Activated T-cell treated with anti-CD3 and anti-CD28 coated beads for 48 hours (primary cell): ENCODE measurements around the gene OXCT1.

Experiments
- DNase-seq: peaks from one replicate; pipeline ENCODE4 v3.0.0-alpha.2; 2020; ENCODE audit warnings: low read depth

Gene OXCT1

DNA sequence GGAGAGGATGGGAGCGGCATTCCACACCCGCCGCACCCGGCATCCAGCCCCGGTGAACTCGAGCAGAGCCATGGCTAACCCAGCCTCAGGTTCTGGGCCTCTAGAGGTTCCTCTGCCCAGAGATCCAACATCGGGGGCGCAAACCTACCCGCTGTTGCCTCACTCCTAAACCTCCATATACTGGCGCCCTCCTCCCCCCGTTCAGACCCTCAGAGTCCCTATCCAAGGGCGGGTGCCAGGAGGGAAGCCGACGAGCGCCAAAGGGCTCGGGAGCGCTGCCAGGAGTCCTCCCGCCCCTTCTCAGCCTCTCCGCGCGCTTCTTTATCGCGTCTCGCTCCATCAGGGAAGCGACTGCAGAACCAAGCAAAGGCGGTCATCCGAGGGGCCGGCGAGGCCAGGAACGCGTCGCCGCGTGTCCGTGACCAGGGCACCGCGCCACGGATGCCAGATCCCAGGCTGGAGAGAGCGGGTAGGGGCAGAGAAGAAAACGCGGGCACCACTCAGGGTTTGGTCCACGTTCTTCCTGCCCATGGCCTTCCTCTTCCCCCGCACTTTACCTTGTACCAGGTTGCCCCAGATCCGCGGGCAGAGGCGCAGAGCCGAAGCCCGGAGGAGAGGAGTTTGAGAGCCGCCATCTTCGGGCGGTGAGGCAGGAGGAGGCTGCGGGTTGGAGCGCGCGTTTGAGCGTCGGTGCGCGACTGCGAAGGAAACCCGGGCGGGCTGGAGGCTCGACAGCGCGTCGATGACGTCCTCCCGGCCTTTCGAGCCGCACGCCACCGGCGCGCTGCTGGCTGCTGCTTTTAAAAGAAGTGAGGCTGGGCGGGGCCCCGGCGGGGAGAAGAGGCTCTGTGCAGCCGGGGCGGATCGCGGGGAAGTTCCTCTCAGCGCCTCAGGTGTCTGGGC is at the start of gene OXCT1:
Gene OXCT1 (minus strand): TSS at position 702 of the 903 bp plus-strand sequence. CDS start 67 bp downstream, at position 635.
- peak; percentile 91 for DNase-seq

DNA sequence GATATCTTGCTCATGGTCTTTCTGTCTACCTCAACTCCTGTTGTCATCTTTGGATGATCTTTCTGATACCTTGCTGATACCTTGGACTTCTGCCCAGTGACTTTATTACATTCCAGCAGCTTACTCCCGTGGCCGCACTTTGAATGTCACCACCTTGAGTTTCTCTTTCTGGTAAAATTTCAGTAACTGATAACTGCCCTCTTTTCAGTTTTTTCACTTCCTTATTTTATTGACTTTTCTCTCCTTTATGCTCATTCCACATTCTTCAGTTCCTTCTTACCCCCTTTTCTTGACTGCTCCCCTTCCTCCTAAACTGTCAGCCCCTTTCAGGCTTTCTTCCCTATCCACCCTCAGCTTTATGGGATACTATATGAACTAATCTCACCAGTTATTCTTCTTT is 47.9 kb upstream of the OXCT1 start:
- no peak for DNase-seq

DNA sequence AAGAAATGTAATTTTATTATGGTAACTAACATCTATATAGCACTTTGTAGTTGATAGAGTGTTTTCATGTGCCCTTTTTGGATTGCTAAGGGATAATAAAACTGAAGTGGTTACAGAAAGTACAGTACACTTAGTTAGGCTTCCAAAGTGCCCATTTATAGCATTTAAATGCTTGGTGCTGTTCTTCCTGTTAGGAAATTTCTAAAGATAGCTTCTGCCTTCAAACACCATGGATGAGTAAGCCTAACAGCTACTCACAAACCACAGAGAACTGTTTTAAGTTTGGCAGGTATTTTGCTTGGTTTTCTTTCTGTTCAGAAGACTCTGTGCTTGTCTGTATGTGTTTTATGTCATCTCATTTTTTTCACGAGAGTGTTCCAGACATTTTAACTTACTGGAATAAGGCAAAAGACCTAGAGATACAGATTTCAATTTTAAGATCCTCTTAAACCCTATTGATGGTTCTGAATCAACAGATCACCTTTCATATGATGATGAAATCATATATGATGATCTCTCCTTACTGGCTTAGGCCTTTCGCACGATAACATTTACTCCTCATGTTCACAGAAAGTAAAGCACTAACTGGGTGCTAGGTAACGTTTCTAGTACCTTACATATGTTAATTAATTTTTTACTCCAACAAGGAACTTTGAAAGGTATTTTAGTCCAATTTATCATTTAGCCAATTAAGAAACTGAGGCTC is 38.3 kb upstream of the OXCT1 start:
- no peak for DNase-seq

DNA sequence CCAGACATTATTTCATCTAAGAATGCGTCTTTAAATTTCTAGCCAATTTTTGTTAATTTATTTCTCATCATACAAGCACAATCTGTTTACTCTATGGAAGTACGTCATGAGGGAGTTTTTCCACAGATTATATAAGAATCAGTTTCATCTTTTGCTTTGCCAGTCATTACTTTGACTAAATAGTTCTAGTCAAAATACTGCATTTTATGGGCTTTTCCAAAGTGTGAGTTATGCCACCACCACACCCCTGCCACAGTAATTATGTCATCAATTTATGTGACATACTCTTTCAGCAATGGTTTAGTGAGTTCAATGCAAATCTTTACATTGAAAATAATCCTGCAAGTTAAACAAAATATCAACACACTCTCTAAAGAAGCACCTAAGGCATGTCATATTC is 35.9 kb upstream of the OXCT1 start:
- DNase-seq, result no peak

DNA sequence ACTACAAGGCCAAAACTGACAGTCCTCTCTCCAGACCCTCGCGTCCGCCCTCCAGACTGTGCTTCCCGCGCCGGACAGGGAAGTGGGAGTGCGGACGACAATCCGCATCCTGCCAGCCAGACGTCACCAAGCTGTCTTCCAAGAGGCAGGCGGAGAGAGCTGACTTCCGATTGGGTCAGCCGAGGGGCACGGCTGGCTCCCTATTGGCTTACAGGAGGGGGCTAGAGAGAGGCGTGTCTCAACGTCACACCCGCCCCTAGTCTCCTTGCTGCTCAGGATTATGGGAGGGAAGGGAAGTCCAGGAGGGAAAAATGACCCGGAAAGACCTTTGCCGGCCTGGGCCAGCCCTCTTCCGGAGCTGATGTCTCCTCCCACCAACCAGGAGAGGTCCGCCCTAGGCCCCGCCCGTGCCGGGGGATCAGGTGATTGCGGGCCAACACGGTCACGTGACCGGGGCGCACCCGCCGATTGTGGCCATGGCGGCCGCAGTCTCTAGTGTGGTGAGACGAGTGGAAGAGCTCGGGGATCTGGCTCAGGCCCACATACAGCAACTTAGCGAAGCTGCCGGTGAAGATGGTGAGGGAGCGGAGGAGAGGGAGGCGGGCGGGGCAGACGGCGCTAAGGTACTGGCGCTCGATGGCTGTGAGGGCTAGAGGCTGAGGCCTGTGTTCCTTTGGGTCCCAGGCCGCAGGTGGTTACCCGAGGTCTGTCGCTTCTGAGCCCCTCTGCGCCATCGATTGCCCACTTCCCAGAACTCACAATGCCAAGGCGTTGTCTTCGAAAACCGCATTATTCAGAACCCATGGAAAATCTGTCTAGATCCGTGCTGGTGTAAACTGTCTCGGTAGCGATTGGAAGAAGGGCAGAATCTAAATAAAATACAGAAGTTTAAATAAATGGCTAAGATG is 33.9 kb upstream of the OXCT1 start, which contains the start of gene RIMOC1:
Gene RIMOC1 (plus strand): TSS at position 453 of the 908 bp plus-strand sequence. CDS start 24 bp downstream, at position 477.
- peak; percentile 99 for DNase-seq

DNA sequence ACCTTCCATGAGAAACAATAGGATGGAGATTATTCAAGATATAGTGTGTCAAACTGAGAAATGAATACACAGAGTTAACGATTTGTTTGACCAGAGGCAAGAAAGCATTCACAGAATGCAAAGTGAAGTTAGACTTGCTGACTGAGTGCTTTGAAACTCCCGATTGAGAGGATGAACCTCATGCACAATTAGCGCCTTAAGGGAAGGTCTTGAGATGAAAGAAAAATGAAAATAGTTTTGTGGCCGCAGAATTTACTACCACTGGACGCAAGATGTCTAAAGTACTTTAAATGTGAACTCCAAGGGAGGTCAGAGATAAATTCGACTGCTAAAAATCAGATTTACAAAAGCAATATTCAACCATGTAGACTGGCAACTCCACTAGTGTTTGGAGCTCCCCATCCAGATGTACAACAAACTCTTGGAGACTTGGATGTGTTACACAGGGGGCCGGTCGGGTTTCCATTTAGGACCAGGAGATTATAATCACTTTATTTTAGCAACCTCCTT is 33.2 kb upstream of the OXCT1 start:
- no peak for DNase-seq

DNA sequence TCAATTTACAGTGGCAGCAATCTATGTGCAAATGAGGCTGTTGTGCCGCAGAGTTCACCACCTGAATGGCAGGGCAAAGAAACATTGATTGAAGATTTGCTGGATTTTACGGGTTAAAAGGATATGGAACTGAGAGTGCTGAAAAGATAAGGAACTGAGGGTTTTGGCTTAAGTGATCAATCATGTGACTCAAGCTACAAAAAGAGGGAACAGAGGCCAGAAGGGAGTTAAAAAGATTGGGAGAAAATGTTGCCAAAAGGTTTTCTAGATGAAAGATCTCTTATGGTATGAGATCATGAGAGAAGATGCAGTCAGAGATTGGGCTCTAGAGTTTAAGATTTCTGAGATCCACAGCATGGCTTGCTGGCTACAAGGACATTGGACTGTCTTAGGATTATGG is 26.0 kb upstream of the OXCT1 start:
- no peak for DNase-seq

DNA sequence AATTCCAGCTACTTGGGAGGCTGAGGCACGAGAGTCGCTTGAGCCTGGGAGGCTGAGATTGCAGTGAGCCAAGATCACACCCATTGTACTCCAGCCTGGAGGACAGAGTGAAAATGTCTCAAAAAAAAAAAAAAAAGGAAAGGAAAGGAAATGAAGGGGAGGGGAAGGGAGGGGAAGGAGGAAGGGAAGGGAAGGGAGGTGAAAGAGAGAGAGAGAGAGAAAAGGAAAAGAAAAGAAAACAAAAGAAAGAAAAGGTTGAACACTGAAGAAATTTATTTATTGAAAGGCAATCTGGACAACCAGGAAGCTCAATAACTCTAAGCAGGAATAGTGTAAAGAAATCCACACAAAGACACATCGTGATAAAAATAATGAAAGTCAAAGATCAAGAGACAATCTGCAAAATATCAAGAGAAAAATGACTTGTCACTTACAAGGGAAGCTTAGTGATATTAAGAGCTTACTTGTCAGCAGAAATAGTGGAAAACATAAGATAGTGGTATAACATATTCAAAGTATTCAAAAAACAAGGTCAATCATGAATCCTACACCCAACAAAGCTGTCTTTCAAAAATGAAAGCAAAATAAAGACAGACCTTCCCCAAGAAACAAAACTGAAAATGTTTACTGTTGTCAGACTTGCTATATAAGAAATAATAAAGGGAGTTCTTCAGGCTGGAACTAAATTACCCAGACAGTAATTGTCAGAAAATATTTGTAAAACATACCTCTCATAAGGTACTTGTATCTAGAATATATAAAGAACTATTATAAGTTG is 23.0 kb upstream of the OXCT1 start:
- DNase-seq, result no peak

DNA sequence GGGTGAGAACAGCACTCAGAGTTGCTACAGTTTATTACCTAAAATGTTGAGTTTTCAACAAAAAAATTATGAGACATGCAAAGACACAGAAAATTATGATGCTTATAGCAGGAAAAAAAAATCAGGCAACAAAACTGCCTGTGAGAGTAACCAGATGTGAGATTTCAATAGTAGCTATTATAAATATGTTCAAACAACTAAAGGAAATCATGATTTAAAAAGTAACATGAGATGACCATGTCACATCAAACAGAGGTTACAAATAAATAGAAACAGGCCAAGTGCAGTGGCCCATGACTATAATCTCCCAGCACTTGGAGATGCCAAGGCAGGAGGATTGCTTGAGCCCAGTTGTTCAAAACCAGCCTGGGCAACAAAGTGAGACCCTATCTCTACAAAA is 21.8 kb upstream of the OXCT1 start:
- no peak for DNase-seq

DNA sequence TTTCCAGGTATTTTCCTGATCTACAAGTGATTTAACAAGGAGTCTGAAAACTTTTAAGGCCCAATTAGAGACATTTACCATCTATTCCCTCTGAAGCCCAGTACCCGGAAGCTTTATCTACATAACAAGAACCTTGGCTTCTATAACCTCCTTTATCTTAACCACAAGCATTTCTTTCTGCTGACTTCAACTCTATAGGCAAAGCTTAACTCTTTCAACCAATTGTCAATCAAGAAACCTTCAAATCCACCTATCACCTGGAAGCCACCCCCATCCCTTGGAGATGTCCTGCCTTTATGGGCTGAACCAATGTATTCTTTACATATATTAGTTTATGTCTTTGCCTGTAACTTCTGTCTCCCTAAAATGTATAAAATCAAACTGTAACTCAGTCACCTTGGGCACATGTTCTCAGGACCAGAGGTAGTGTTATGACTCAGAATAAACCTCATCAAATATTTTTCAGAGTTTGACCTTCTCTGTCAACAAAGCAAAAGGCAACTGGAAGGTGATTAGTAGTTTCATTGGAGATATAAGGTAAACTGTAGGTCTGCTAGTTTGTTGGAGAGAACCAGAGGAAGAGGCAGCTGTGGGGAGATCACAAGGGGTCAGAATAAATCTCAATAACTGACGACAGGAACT is 21.0 kb upstream of the OXCT1 start:
- no peak for DNase-seq

DNA sequence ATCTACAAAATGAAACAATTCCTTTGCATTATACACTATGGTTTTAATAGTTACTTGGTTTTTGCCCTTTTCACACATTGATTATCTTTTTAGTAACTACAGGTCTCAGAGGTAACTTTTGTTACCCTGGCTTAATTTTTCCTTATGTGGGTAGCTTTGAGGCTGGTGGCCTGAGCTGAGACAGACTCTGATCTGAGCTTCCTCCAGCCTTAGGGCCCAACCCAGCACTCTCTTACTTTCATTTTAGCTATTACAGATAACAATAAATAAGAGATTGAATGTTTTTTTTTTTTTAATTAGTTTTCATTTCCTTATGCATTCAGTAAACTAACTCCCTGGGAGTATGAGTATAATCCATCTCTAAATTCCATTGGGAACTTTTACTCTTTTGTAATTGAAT is 15.1 kb upstream of the OXCT1 start:
- DNase-seq, result no peak

DNA sequence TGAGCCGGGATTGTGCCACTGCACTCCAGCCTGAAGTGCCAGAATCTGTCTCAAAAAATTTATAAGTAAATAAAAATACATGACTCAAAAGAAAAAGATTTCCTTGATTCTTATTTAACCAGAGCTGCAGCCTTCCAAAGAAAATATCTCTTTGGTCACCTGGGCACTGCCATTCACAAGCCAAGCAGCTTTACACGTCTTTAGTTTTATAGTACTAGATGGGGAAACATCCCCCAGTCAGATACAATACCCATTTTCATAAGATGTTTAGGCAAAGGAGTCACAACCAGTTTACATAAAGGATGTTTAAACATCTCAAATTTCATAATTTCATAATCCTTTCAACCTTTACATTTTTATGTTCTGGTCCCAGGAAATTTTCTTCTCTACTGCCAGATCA is 13.7 kb upstream of the OXCT1 start:
- DNase-seq, result no peak

DNA sequence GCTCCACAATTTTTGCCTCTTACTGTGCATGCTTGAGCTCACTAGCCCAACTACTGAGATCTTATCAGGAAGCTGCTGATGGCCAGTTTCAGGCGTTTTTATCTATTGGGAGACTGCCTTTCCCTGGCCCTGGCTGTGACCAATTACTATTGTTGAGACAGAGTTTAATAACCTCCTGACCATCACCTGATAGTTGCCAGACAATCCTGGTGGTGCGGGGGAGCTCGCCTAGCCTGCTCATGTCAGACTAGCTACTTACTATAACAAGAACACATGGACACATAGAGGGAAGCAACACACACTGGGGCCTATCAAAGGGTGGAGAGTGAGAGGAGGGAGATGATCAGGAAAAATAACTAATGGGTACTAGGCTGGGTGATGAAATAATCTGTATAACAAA is 13.0 kb upstream of the OXCT1 start:
- no peak for DNase-seq

DNA sequence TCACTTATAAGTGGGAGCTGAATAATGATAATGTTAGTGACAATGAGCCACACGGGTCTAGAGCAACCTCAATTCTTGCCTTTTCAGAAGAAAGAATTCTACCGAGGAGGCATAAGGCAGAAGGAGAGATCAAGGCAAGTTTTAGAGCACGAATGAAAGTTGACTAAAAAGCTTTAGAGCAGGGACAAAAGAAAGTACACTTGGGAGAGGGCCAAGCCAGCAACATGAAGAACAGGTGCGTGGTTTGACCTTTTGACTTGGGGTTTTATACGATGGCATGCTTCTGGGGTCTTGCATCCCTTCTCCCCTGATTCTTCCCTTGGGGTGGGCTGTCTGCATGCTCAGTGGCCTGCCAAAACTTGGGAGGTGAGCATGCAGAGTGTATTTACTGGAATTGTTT is 12.5 kb upstream of the OXCT1 start:
- no peak for DNase-seq

DNA sequence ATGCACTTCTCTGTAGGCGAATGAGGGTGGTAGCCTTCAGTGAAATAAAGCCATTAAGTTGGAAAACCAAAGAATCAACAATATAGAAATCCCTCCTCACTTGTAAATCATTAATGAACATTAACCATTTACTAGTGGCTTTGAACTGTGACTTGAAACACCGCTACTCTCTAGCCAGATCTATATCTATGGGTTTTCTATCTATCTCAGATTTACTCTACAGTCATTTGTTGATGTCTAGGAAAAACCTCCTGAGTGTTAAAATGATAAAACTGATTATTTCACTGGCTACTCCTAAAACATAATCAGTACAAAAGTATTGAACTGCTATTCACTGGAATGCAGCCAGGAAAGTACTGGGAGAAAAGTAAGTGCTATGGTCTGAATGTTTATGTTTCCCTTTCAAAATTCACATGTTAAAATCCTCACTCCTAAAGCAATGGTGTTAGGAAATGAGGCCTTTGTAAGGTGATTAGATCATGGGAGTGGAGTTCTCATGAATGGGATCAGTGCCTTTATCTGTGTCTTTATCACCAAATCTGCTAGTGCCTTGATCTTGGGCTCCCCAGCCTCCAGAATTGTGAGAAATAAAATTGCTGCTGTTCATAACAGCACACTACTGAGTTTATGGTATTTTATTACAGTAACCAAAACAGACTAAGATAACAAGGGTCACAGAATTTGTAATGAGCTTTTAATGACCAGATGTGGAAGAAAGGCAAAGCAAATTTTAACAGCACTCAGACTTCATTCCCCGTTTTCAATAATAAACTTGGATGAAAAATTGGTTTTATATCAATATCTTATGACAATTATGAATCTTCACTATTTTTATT is 8.6 kb upstream of the OXCT1 start:
- DNase-seq, result no peak

DNA sequence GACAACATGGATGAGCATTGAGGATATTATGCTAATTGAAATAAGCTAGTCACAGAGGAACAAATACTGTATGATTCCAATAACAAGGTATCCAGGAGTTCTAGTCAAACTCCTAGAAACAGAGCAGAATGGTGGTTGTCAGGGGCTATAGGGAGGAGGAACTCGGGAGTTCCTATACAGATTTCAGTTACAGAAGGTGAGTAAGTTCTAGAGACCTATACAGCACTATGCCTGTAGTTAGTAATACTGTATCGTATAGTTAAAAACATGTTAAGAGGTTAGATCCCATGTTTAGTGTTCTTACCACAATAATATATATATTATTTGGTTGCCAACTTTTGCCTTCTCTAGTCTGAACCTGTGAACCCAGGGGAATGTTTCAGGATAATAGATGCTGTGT is 7.9 kb upstream of the OXCT1 start:
- no peak for DNase-seq

DNA sequence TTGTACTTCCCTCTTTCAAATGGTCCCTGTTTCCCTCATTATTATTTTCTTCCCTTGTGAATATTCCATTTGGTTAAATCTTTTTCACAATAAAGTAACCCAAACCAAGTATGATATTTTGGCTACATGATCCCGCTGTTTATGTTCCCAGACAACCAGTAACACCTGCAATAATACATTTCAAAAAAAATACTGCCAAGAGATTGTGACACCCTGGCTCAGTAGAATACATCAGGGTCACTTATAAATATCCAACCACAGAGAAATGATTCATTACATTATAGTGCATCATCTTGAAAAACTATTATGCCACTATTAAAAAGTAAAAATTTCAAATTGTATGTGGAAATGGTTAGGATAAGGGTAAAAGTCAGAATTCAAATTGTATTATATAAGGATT is 7.2 kb upstream of the OXCT1 start:
- no peak for DNase-seq

DNA sequence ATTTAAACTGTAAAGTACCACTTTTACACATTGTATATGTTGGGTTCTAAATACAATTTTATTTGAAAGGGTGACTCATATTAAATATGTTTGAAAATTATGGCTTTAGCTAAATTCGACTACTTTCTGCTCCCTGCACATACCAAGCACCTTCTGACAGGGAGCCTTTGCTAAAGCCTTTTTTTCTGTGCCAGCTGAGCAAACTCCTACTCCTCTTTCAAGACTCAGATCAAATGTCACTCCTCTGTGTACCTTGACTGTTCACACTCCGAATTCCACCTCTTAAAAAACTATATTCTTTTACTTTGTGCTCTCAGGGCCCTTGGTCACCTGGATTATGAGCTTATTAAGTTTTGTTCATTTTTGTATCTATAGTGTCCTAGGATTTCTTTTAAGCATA is 6.5 kb upstream of the OXCT1 start:
- no peak for DNase-seq

DNA sequence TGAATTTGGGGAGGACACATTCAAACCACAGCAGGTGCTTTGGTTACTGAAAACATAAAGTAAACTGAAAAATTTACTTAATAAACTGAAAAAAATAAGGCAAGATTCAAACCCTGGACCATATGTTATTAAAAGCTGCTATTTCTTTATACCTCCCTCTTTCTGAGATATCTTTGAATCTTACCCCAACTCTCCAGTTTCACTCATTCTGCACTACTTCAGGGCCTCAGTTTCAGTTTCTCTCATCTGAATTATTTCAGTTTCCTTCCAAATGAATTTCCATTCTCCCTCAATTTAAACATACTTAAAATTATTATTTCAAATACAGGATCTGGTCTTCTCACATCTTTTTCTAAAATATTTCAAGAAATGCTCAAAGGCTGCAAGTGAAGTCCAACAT is 4.9 kb upstream of the OXCT1 start:
- no peak for DNase-seq

DNA sequence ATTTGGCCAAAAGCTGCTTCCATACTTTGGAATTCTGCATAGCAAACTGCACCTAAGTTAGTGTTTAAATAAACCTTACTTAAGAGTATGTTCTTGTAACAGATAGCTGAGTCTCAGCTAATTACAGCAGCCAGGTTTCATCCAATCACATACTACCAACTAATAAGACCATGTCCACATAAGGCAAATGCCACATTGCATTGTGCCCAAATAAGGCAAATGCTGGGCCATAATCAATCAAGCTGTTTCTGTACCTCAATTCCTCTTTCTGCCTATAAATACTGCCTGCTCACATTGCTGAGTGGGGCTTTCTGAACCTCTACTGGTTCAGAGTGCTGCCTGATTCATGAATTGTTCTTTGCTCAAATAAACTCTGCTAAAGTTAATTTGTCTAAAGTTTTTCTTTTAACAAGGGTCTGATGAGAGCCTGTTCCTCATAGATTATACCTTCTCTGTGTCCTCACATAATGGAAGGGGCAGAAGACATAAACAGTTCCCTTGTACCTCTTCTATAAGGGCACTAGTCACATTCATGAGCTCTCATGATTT is 4.4 kb upstream of the OXCT1 start:
- DNase-seq, result no peak
